Measurements from ENCODE around the gene CDKAL1. TPM values are rescaled to one million over a fixed set of nuclear protein-coding genes. Genes with fewer than 3 reads are reported as not detected.

Gene CDKAL1
- total RNA-seq, 1 experiment from 2014 or later = 13.8 TPM

DNA sequence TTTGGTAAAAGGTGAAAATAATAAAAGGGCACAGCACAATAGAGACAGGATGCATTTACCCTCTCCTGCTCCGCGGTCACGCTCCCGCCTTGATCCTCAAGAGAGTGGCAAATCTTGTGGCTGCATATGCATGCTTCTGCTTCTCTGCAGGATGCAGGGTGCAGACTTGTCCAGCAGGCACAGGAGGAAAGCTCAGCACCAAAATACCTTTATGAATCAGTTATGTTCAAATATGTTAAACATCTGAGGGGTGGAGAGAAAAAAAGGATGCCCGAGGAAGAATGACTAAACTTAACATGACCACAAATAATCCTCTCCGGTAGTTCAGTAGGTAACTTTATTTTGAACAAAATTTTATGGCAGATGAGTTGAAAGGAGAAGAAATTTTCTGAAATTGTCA is 693.2 kb downstream of the CDKAL1 start:
- ATAC-seq = peak; percentile 98
- no TSS peak for BruUV-seq (replicated peaks)
- no peaks in the 10 kb centered on the region for H3K27me3 ChIP-seq (ENCODE audit: low read length)
- H3K79me2 ChIP-seq (ENCODE audit: low read length) = no peaks in the 10 kb centered on the region
- no peaks in the 10 kb centered on the region for H3K36me3 ChIP-seq (ENCODE audit: low read depth, low read length)
- peak overlapping the region; percentile 70 for H3K4me2 ChIP-seq (ENCODE audit: low read length)
- ChIA-PET POLR2A (ENCODE audit: unreplicated experiment) (interaction anchor here (0.5 kb wide), 1 partner anchor 361 kb away, joined by 6 read pairs; no protein-coding TSS in a partner anchor), CTCF (interaction anchor here (0.6 kb wide), 1 partner anchor 190 kb away, joined by 3 read pairs; no protein-coding TSS in a partner anchor)
- no peak overlapping the region for H3K9ac ChIP-seq (ENCODE audit: low read length)
- intact Hi-C loops (cut with micrococcal nuclease) = loop anchor here (2.0 kb wide), 3 partner anchors 37 to 361 kb away; no protein-coding TSS in a partner anchor
- peaks cover 33% of the 10 kb centered on the region for H3K4me1 ChIP-seq (ENCODE audit: insufficient read depth, low read length)
- no peaks in the 10 kb centered on the region for H4K20me1 ChIP-seq (ENCODE audit: low read length)
- no peak overlapping the region for H2AFZ ChIP-seq (ENCODE audit: low read length)
- TF ChIP-seq, protein P1, sequence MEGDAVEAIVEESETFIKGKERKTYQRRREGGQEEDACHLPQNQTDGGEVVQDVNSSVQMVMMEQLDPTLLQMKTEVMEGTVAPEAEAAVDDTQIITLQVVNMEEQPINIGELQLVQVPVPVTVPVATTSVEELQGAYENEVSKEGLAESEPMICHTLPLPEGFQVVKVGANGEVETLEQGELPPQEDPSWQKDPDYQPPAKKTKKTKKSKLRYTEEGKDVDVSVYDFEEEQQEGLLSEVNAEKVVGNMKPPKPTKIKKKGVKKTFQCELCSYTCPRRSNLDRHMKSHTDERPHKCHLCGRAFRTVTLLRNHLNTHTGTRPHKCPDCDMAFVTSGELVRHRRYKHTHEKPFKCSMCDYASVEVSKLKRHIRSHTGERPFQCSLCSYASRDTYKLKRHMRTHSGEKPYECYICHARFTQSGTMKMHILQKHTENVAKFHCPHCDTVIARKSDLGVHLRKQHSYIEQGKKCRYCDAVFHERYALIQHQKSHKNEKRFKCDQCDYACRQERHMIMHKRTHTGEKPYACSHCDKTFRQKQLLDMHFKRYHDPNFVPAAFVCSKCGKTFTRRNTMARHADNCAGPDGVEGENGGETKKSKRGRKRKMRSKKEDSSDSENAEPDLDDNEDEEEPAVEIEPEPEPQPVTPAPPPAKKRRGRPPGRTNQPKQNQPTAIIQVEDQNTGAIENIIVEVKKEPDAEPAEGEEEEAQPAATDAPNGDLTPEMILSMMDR (conservative IDR thresholded peaks at IDR 0.05; ENCODE audit: low read depth, low read length) = 0 out of 2 replicates have a peak, but pooled peaks have one; percentile 13
- TF ChIP-seq EZH2phosphoT487 (IDR thresholded peaks at IDR 0.05; ENCODE audit: borderline replicate concordance, low read length) (no peak), EZH2 (IDR thresholded peaks at IDR 0.05; ENCODE audit: low read length, unreplicated experiment) (no peak)
- peaks cover 4% of the 10 kb centered on the region for H3F3A ChIP-seq (ENCODE audit: low read length, unreplicated experiment)
- DNase-seq = peak; percentile 93
- H3K9me3 ChIP-seq (ENCODE audit: low read length) = no peaks in the 10 kb centered on the region
- H3K9me2 ChIP-seq (replicated peaks; ENCODE audit: low read length) = no peaks in the 10 kb centered on the region
- H3K4me3 ChIP-seq (ENCODE audit: low read length) = peak overlapping the region; percentile 9; the same call in 1 of the 2 replicates
- peak overlapping the region; percentile 78 for H3K27ac ChIP-seq (ENCODE audit: low read length)

- peak overlapping the region; percentile 78 for H3K27ac ChIP-seq (ENCODE audit: low read length)
- H3K9me2 ChIP-seq (replicated peaks; ENCODE audit: low read length) = no peaks in the 10 kb centered on the region
- H2AFZ ChIP-seq (ENCODE audit: low read length) = no peak overlapping the region
- H3K4me3 ChIP-seq (ENCODE audit: low read length) = no peak overlapping the region
- no peak for TF ChIP-seq EZH2phosphoT487 (IDR thresholded peaks at IDR 0.05; ENCODE audit: borderline replicate concordance, low read length)
- no peak for TF ChIP-seq EZH2 (IDR thresholded peaks at IDR 0.05; ENCODE audit: low read length, unreplicated experiment)
- TF ChIP-seq, protein P1 (conservative IDR thresholded peaks at IDR 0.05; ENCODE audit: low read depth, low read length) = no peak
- no peaks in the 10 kb centered on the region for H3K27me3 ChIP-seq (ENCODE audit: low read length)
- no peaks in the 10 kb centered on the region for H3K36me3 ChIP-seq (ENCODE audit: low read depth, low read length)
- no peak for ATAC-seq
- intact Hi-C loops (cut with micrococcal nuclease) = no loop called here
- peak; percentile 73 for DNase-seq
- no TSS peak for BruUV-seq (replicated peaks)
- peaks cover 33% of the 10 kb centered on the region for H3K4me1 ChIP-seq (ENCODE audit: insufficient read depth, low read length)
- POLR2A ChIA-PET (ENCODE audit: unreplicated experiment) = no interaction called here
- H3K79me2 ChIP-seq (ENCODE audit: low read length) = no peaks in the 10 kb centered on the region
- CTCF ChIA-PET = no interaction called here
- H3K9ac ChIP-seq (ENCODE audit: low read length) = no peak overlapping the region
- H3K9me3 ChIP-seq (ENCODE audit: low read length) = no peaks in the 10 kb centered on the region
- H3K4me2 ChIP-seq (ENCODE audit: low read length) = peak overlapping the region; percentile 70
- H4K20me1 ChIP-seq (ENCODE audit: low read length) = no peaks in the 10 kb centered on the region
- peaks cover 4% of the 10 kb centered on the region for H3F3A ChIP-seq (ENCODE audit: low read length, unreplicated experiment)
These were observed 694.2 kb downstream of the CDKAL1 start for GRCh38 chr6:21228411-21228810.

DNA sequence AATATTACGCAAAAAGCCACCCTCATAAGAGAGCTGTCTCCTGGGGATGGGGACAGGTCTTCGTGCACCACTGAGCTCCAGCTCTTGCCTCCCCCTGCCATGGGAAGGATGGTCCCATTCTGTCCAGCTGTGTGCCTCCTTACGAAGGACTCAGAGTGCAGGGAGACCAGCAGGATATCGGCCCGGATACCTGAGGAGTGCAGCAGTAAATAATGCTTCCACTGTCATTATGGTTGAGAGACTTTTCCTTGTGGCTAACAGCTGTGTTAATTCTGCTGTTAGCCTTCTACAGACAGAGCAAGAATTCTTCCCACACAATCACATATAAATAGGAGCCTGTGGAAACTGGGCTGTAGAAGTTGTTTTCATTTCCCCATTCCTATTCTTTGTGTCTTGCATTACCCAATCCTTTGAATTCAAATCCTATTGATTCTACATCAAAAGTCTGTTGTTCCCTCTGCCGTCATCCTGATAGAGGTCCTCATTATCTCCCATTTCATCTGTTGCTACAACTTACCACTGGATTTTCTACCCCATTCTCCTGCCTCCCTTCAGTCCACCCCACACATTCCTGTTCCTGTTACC is 694.7 kb downstream of the CDKAL1 start:
- H3F3A ChIP-seq (ENCODE audit: low read length, unreplicated experiment) = peaks cover 4% of the 10 kb centered on the region
- no peak for ATAC-seq
- no peak for TF ChIP-seq EZH2 (IDR thresholded peaks at IDR 0.05; ENCODE audit: low read length, unreplicated experiment)
- no peak overlapping the region for H3K9ac ChIP-seq (ENCODE audit: low read length)
- POLR2A ChIA-PET (ENCODE audit: unreplicated experiment) = no interaction called here
- H3K27ac ChIP-seq (ENCODE audit: low read length) = peak overlapping the region; percentile 17
- H3K79me2 ChIP-seq (ENCODE audit: low read length) = no peaks in the 10 kb centered on the region
- BruUV-seq (replicated peaks) = no TSS peak
- H3K9me3 ChIP-seq (ENCODE audit: low read length) = no peaks in the 10 kb centered on the region
- no peaks in the 10 kb centered on the region for H3K9me2 ChIP-seq (replicated peaks; ENCODE audit: low read length)
- H4K20me1 ChIP-seq (ENCODE audit: low read length) = no peaks in the 10 kb centered on the region
- DNase-seq = no peak
- H2AFZ ChIP-seq (ENCODE audit: low read length) = no peak overlapping the region
- H3K4me3 ChIP-seq (ENCODE audit: low read length) = no peak overlapping the region
- H3K4me1 ChIP-seq (ENCODE audit: insufficient read depth, low read length) = peaks cover 33% of the 10 kb centered on the region
- intact Hi-C loops (cut with micrococcal nuclease) = no loop called here
- peak overlapping the region; percentile 70 for H3K4me2 ChIP-seq (ENCODE audit: low read length)
- H3K36me3 ChIP-seq (ENCODE audit: low read depth, low read length) = no peaks in the 10 kb centered on the region
- CTCF ChIA-PET = no interaction called here
- no peaks in the 10 kb centered on the region for H3K27me3 ChIP-seq (ENCODE audit: low read length)
